ENCODE results near the gene STAG1.

GRCh38 chr3:136516656-136517055, 235.5 kb downstream of the STAG1 start:
- no peak for TF ChIP-seq ZNF224 (CRISPR knock-in tag; IDR thresholded peaks at IDR 0.05)
- no peak for TF ChIP-seq RERE (CRISPR knock-in tag; IDR thresholded peaks at IDR 0.05; ENCODE audit: borderline replicate concordance)
- no peak for TF ChIP-seq ZNF354B (CRISPR knock-in tag; IDR thresholded peaks at IDR 0.05)

All from K562 (cell line).